Dermis microvascular lymphatic vessel endothelial cell (primary cell): ENCODE data around the gene PRB4. TPM values are rescaled to one million over a fixed set of nuclear protein-coding genes. Genes with fewer than 3 reads are reported as not detected.
A peak's percentile ranks its signal among the peaks of the same experiment; 100 is the strongest.

Source experiments
- DNase-seq, 2 donors: peaks; one replicate each; pipeline versions ENCODE4 v3.0.0 to v3.0.0-alpha.2; 2010; ENCODE audit warnings: low read depth in 2 of 2
- total RNA-seq: library from RNA; depleted of rRNA; stranded (reverse); fragments of >200 nt; gene quantifications from 2 replicates; pipeline ENCODE4 v1.2.1, GENCODE V29; 2014

Gene PRB4
- not detected in 2 replicates for total RNA-seq

GRCh38 chr12:11310336-11310735 lies at the start of gene PRB4:
PRB4 (minus strand) TSS chr12:11310436; CDS start chr12:11310398, 38 bp downstream.
- no peak for DNase-seq

DNA sequence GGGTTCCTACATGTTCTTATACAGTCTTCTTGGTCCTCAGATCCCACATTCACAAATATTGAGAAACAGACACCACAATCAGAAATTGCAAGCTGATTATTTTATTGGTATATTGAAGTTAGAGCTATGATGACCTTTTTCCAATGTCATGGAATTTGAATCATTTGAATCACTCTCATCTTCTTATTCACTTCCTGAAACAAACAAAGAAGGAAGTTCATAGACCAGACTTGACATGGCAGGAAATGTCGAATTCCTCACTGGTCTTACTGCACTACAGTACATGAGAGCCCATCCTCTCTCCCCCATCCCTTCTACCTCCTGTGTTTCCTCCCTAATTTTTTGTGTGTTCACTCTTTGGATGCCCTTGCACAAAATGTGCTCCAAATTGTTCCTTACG lies 41.5 kb upstream of the PRB4 start:
- peak in 1 of 2 donors; percentile 45 for DNase-seq

DNA sequence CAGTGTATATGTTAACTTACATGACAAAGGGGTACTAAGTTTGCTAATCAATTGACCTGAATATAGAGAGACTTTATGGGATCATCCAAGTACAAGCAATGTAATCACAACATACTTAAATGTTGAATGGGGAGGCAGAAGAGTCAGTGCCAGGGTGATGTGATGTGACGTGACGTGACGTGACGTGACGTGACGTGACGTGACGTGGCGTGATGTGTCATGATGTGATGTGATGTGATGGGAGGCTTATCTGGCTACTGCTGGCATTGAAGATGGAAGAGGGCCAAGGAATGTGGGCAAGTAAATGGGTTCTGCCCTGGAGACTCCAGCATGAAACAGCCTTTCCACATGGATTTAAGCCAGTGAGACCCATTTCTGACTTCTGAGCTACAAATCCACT lies 38.2 kb upstream of the PRB4 start:
- no peak for DNase-seq

- no peak for DNase-seq
These were observed 37.6 kb upstream of the PRB4 start for GRCh38 chr12:11347810-11348209.

GRCh38 chr12:11344500-11344899 lies 34.3 kb upstream of the PRB4 start:
- no peak for DNase-seq

DNA sequence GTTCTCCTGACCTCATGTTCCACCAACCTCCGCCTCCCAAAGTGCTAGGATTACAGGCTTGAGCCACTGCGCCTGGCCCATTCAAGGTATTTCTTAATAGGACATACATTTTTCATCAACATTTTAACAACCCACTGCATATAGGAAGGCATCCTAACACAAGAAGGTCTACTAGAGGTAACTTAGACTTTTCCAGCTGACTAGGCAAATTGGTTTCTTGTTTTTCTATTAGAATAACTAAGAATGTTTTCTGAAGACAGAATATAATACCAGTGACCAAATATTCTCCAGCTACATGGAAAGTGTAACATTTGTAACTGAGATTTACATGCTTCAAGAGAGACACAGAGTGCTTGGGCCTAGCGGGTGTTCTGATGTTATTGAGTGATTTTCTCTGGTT lies 14.2 kb upstream of the PRB4 start:
- no peak for DNase-seq

GRCh38 chr12:11321980-11322379 lies 11.7 kb upstream of the PRB4 start:
- no peak for DNase-seq

DNA sequence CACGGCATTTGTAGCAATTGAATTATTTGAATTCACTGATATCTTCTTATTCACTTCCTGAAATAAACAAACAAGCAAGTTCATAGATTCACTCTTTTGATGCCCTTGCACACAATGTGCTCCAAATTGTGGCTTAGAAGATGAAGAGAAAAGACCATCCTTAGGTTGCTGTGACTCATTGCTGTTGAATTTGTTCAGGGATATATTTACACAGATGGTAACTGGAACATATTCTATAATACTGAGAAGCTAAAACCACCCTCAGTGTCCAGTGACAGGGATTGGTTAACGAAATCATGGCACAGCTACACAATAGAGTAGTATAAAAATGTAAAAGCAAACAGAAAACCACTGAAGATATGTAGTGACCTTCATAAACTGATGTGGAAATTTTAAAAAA lies 3.1 kb downstream of the PRB4 start:
- no peak for DNase-seq

- no peak for DNase-seq
These were observed 36.8 kb downstream of the PRB4 start for GRCh38 chr12:11273449-11273848.

GRCh38 chr12:11269607-11270006 lies 40.6 kb downstream of the PRB4 start, which contains the start of gene PRB3:
PRB3 (minus strand) TSS chr12:11269707; CDS start chr12:11269669, 38 bp downstream.
- DNase-seq: no peak

GRCh38 chr12:11264501-11264900 lies 45.7 kb downstream of the PRB4 start:
- no peak for DNase-seq

Other genes starting within 250 kb of the PRB4 start
- gene TAS2R46, start 248.1 kb downstream of the PRB4 start, total RNA-seq: 1.0 and 1.4 TPM in 2 replicates
- gene TAS2R43, start 218.1 kb downstream of the PRB4 start, total RNA-seq: 0.26 and 1.6 TPM in 2 replicates
- 1.3 and 2.0 TPM in 2 replicates for gene TAS2R30, start 175.8 kb downstream of the PRB4 start, total RNA-seq
- gene SMIM10L1, start 139.2 kb downstream of the PRB4 start, total RNA-seq: 3.2 and 4.2 TPM in 2 replicates
- not detected in 2 replicates for gene TAS2R42, start 123.5 kb downstream of the PRB4 start, total RNA-seq
- not detected in 2 replicates for gene PRB3, start 40.7 kb downstream of the PRB4 start, total RNA-seq
- not detected in 2 replicates for gene PRB2, start 85.1 kb upstream of the PRB4 start, total RNA-seq